ENCODE data around the gene HOXB3.

HOXB3 gene

DNA sequence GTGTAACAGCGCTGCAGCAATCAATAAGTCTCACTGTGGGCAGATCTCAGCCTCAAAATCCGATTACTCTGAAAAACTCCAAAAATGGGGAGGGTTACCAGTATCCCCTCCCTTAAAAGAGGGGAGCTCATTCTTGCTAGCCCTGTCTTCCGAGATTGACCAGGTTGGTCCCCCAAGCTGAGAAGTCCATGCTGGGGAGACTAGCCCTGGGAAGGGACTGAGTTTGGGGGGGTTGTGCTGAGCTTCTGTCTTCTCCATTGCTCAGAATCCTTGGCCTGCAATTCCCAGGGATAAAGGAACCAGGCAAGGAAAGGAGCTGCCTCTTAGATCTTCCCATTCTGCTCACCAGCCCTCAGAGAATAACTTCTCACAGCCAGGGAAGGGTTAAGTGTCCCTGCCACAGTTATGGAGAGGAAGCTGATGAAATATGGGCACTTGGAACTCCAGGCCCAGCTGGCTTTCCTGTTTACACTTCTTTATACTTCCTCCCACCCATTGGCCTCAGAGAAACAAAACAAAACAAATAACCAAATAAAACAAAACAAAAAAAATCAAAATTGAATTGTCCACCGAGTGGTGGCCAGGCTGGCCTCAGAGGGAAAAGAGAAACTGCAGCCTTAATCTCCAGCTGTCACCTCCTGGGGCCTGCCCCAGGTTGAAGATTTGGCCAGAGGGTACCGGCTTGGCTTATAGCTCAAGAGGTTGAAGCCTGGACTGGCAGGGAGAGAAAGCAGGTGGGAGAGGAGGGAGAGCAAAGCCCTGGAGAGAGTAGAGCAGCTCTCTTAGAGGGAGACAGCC lies 2.6 kb downstream of the HOXB3 start:
- TF ChIP-seq, protein P1, sequence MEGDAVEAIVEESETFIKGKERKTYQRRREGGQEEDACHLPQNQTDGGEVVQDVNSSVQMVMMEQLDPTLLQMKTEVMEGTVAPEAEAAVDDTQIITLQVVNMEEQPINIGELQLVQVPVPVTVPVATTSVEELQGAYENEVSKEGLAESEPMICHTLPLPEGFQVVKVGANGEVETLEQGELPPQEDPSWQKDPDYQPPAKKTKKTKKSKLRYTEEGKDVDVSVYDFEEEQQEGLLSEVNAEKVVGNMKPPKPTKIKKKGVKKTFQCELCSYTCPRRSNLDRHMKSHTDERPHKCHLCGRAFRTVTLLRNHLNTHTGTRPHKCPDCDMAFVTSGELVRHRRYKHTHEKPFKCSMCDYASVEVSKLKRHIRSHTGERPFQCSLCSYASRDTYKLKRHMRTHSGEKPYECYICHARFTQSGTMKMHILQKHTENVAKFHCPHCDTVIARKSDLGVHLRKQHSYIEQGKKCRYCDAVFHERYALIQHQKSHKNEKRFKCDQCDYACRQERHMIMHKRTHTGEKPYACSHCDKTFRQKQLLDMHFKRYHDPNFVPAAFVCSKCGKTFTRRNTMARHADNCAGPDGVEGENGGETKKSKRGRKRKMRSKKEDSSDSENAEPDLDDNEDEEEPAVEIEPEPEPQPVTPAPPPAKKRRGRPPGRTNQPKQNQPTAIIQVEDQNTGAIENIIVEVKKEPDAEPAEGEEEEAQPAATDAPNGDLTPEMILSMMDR (IDR thresholded peaks at IDR 0.05; ENCODE audit: low read depth, low read length) = no peak
- DNase-seq (ENCODE audit: low read depth in 2 of 2) = no peak
- H3K4me3 ChIP-seq (replicated peaks in 1 of 2; ENCODE audit: low read depth in 2 of 2, low read length in 2 of 2) = no peak overlapping the region

DNA sequence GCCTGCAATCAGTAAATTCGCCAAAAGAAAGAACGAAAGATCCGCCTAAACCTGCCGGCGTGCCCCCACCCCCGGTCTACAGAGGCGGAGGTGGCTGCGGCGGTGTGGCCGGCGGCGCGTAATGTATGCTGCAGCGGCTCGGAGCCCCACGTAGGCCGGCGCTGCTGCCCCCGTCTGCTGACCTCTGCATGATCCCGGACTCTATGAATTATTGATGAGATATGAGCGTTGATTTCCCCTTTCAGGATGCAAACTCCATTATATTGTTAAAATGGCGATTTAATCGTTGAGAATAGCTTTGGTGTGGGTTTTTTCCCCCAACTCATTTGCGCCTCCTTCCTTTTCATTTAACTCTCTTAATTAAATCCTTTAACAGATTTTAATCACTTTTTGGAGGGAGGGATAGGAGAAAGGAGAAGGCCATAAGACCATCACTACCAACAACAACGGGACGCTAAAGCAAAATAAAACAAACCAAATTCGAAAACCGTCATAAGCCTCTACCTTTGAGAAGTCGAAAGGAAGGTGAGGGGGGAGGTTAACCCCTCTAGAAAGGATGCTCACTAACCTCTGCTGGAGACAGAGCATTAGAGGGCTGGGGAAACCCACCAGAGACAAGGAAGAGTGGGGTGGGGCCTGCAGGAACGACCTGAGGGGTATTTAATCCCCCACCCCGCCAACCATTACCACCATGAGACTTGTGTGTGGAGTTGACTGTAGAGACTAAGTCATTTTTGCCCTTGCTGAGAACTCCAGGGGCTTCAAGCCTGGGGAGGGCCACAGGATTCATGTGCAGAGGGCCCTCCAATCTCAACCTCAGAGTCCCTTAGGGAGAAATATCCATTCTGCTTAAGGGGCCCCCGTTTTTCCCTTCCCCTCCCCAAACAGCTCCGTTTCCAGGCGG lies 3.4 kb downstream of the HOXB3 start:
- TF ChIP-seq, protein P1 (IDR thresholded peaks at IDR 0.05; ENCODE audit: low read depth, low read length) = no peak
- H3K4me3 ChIP-seq (replicated peaks in 1 of 2; ENCODE audit: low read depth in 2 of 2, low read length in 2 of 2) = no peak overlapping the region
- DNase-seq (ENCODE audit: low read depth in 2 of 2) = no peak

DNA sequence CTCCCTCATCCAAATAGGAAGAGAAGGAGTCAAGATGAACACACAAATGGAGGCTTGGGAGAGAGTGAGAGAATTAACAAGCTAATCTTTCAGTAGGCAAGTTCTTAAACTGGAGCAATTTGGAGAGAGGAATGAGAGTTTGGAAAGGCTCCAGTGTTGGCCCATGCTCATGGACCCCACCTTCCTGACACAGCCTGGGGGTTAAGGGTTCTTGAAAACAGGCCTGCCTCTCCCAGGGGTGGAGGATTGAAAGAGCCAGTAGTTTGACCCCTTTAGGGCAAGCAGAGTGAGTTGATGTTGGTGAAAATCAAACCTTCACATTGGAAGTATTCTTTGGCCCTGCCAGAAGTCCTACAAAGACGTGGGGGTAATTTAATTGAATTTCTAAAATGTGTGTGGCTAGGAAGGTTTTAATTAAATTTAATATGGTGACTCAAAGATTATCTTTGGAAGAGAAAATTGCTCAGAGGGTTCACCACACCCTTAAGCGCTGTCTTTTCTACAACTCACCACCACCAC lies 5.8 kb downstream of the HOXB3 start:
- no peak for DNase-seq (ENCODE audit: low read depth in 2 of 2)
- TF ChIP-seq, protein P1 (IDR thresholded peaks at IDR 0.05; ENCODE audit: low read depth, low read length) = no peak
- no peak overlapping the region for H3K4me3 ChIP-seq (replicated peaks in 1 of 2; ENCODE audit: low read depth in 2 of 2, low read length in 2 of 2)

DNA sequence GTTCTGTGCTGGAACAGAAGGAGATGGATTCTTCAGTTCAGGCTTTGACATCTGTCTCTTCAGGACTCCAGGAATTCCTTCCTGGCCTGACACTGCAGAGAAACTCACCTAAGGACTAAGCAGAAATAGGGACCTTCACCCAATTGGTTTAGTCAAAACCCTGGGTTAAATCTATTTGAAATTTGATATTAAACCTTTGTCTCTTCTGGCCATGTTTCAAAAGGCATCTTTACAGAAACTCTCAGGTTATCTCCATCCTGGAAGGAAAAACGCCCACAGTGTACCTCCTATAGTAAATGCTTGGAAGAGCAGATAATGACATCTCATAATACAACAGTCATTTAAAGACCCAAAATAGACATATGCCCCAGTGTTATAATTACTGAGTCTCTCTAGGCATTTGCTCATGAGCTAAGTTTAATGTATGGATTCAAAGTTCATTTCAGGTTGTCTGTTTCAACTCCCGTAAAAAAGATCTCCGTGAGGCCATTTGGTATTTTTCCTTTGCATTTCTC lies 6.3 kb downstream of the HOXB3 start:
- no peak for DNase-seq (ENCODE audit: low read depth in 2 of 2)
- no peak overlapping the region for H3K4me3 ChIP-seq (replicated peaks in 1 of 2; ENCODE audit: low read depth in 2 of 2, low read length in 2 of 2)
- TF ChIP-seq, protein P1 (IDR thresholded peaks at IDR 0.05; ENCODE audit: low read depth, low read length) = no peak

DNA sequence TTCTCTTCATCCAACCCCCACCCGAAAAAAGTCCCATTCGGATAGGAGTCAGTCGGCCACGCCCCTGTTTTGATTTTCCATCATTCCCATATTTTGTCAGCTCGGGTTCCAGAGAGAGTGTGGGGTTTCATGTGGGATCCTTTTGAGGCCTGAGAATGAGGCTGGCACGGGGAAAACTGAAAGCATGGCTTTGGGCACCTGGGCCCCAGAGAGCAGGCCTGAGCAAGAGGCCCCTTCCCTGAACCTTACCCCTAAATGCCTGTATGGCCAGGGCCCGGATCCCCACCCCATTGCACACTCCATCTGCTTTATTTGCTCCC lies 7.3 kb downstream of the HOXB3 start:
- DNase-seq (ENCODE audit: low read depth in 2 of 2) = no peak
- TF ChIP-seq, protein P1 (IDR thresholded peaks at IDR 0.05; ENCODE audit: low read depth, low read length) = no peak
- no peak overlapping the region for H3K4me3 ChIP-seq (replicated peaks in 1 of 2; ENCODE audit: low read depth in 2 of 2, low read length in 2 of 2)

DNA sequence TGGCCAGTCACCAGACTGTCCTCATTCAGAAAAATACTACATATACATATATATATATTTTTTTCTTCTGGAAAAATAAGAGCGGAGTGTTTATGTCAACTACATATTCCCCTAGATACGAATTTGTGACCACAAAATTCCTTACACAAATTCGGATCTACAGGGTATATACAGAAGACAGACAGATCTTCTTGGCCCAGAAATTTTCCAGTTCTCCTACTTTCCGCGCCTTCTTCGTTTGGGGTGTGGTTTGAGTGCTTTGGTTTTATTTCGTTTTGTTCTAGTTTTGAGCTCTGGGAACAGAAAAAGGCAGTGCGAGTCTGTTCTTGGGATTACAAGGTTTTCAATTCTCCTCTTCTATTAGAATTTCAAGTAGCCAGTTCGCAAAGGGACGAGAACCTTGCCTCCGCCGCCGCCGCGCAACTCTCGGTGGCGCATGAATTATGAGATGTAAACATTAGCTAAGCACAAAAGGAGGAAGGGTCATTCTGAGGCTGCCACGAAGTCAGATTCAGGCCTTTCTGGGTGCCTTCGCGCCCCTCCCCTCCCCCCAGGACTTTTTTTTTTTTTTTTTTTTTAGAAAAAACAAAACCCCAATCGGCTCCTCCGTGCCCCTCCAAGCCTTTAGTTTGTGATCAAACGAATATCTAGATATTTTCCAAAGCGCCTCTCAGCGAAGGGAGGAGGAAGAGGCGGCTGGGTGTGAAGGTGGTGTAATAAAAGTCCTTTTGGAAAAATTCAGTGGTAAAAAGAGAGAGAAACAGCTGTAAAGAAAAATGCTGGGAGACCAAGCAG lies 10.1 kb downstream of the HOXB3 start:
- no peak for DNase-seq (ENCODE audit: low read depth in 2 of 2)
- TF ChIP-seq, protein P1 (IDR thresholded peaks at IDR 0.05; ENCODE audit: low read depth, low read length) = no peak
- no peak overlapping the region for H3K4me3 ChIP-seq (replicated peaks in 1 of 2; ENCODE audit: low read depth in 2 of 2, low read length in 2 of 2)
